DND-41 (cell line): ENCODE data around the gene CEACAM19.

Experiments used
- ATAC-seq: fragments of 200-7000 bp; cut with Tn5 transposase; 3 replicates; pipeline ENCODE4 v1.9.1; 2021; ENCODE audit warnings: low read depth; ENCODE audit not compliant: insufficient read depth
- DNase-seq: peaks from one replicate; pipeline ENCODE4 v3.0.0-alpha.2; 2020
- H2AFZ ChIP-seq: 2 replicates; pipeline ENCODE4 v1.6.0; 2012; ENCODE audit warnings: low read depth, low read length
- H3K27ac ChIP-seq: 2 replicates; pipeline ENCODE4 v1.5.1; 2012; ENCODE audit warnings: low read length, inconsistent platforms
- H3K27me3 ChIP-seq: fragments of 200-600 bp; sonication (generic); 2 replicates; pipeline ENCODE4 v1.6.0; 2012; ENCODE audit warnings: low read length, mild to moderate bottlenecking, inconsistent platforms; ENCODE audit not compliant: insufficient read depth, poor library complexity
- H3K36me3 ChIP-seq: 2 replicates; pipeline ENCODE4 v1.5.1; 2012; ENCODE audit warnings: low read length, inconsistent platforms; ENCODE audit not compliant: insufficient read depth
- H3K4me1 ChIP-seq: 2 replicates; pipeline ENCODE4 v1.5.1; 2012; ENCODE audit warnings: mild to moderate bottlenecking, low read length; ENCODE audit not compliant: insufficient read depth
- H3K4me2 ChIP-seq: 2 replicates; pipeline ENCODE4 v1.6.0; 2012; ENCODE audit warnings: mild to moderate bottlenecking, moderate library complexity, low read length, inconsistent platforms; ENCODE audit not compliant: insufficient read depth
- H3K4me3 ChIP-seq, 2 experiments: fragments of 200-600 bp in 1 of 2; shearing (Covaris generic) in 1 of 2; 2 replicates each; pipeline ENCODE4 v1.5.1; 2012 to 2016; ENCODE audit warnings: inconsistent platforms in 2 of 2, low read length in 2 of 2, mild to moderate bottlenecking in 2 of 2, low read depth in 1 of 2, moderate library complexity in 1 of 2
- H3K79me2 ChIP-seq: 2 replicates; pipeline ENCODE4 v1.6.0; 2012; ENCODE audit warnings: low read length, inconsistent platforms; ENCODE audit not compliant: insufficient read depth
- H3K9ac ChIP-seq: 2 replicates; pipeline ENCODE4 v1.6.0; 2012; ENCODE audit warnings: low read depth, mild to moderate bottlenecking, inconsistent platforms, low read length, moderate library complexity
- H3K9me3 ChIP-seq: 2 replicates; pipeline ENCODE4 v1.5.1; 2012; ENCODE audit warnings: low read length, moderate library complexity, mild to moderate bottlenecking, inconsistent platforms; ENCODE audit not compliant: insufficient read depth, severe bottlenecking
- H4K20me1 ChIP-seq: 2 replicates; pipeline ENCODE4 v1.6.0; 2012; ENCODE audit warnings: low read length; ENCODE audit not compliant: insufficient read depth
- CTCF ChIP-seq: IDR thresholded peaks from 2 replicates; pipeline ENCODE4 v1.5.1; 2012; ENCODE audit warnings: borderline replicate concordance, low read length, moderate library complexity, mild to moderate bottlenecking; ENCODE audit not compliant: poor library complexity, severe bottlenecking; ENCODE audit errors: extremely low read depth
- EZH2 ChIP-seq: IDR thresholded peaks from 3 replicates; pipeline ENCODE4 v1.6.1; 2012; ENCODE audit warnings: borderline replicate concordance, low read depth, mild to moderate bottlenecking, moderate library complexity, low read length, inconsistent platforms; ENCODE audit not compliant: severe bottlenecking

The CEACAM19 gene

GRCh38 chr19:44662691-44663385, 8.4 kb upstream of the CEACAM19 start:
- H3K9ac ChIP-seq: no peak overlapping the region
- DNase-seq: no peak
- H3K4me3 ChIP-seq: no peak overlapping the region
- no peak overlapping the region for H2AFZ ChIP-seq
- TF ChIP-seq EZH2 (no peak), CTCF (no peak)
- no peaks in the 10 kb centered on the region for H3K9me3 ChIP-seq
- H3K36me3 ChIP-seq: no peaks in the 10 kb centered on the region
- H3K27ac ChIP-seq: no peak overlapping the region
- H3K27me3 ChIP-seq: no peaks in the 10 kb centered on the region
- no peaks in the 10 kb centered on the region for H4K20me1 ChIP-seq
- no peak overlapping the region for H3K4me2 ChIP-seq
- H3K4me1 ChIP-seq: no peaks in the 10 kb centered on the region
- ATAC-seq: no peak
- H3K79me2 ChIP-seq: no peaks in the 10 kb centered on the region

GRCh38 chr19:44663996-44664395, 7.3 kb upstream of the CEACAM19 start:
- H2AFZ ChIP-seq: no peak overlapping the region
- no peaks in the 10 kb centered on the region for H3K79me2 ChIP-seq
- no peaks in the 10 kb centered on the region for H3K27me3 ChIP-seq
- H3K27ac ChIP-seq: no peak overlapping the region
- H3K9me3 ChIP-seq: no peaks in the 10 kb centered on the region
- DNase-seq: no peak
- H3K9ac ChIP-seq: no peak overlapping the region
- ATAC-seq: no peak
- H4K20me1 ChIP-seq: no peaks in the 10 kb centered on the region
- TF ChIP-seq CTCF: no peak
- TF ChIP-seq EZH2: no peak
- no peak overlapping the region for H3K4me2 ChIP-seq
- no peaks in the 10 kb centered on the region for H3K36me3 ChIP-seq
- H3K4me1 ChIP-seq: no peaks in the 10 kb centered on the region
- H3K4me3 ChIP-seq: no peak overlapping the region

- ATAC-seq: no peak
- TF ChIP-seq EZH2 (no peak), CTCF (no peak)
Observed at GRCh38 chr19:44664976-44665375, 6.3 kb upstream of the CEACAM19 start.

More at GRCh38 chr19:44664976-44665375, 6.3 kb upstream of the CEACAM19 start:
- Histone ChIP-seq H4K20me1 (no peaks in the 10 kb centered on the region), H3K4me1 (no peaks in the 10 kb centered on the region), H3K4me2 (no peak overlapping the region), H3K36me3 (no peaks in the 10 kb centered on the region), H3K79me2 (no peaks in the 10 kb centered on the region), H3K27me3 (no peaks in the 10 kb centered on the region), H3K9ac (no peak overlapping the region), H2AFZ (no peak overlapping the region), H3K27ac (no peak overlapping the region), H3K4me3 (no peak overlapping the region), H3K9me3 (no peaks in the 10 kb centered on the region)
- DNase-seq: no peak
